ENCODE measurements around the gene MAP4. TPM values are rescaled to one million over a fixed set of nuclear protein-coding genes. Genes with fewer than 3 reads are reported as not detected.

MAP4 gene
- total and polyA plus RNA-seq, 2 of the 13 experiments (the other 11 are each of a cell fraction or from before 2014, with no cell fraction given), result 33.1 to 38.7 TPM

DNA sequence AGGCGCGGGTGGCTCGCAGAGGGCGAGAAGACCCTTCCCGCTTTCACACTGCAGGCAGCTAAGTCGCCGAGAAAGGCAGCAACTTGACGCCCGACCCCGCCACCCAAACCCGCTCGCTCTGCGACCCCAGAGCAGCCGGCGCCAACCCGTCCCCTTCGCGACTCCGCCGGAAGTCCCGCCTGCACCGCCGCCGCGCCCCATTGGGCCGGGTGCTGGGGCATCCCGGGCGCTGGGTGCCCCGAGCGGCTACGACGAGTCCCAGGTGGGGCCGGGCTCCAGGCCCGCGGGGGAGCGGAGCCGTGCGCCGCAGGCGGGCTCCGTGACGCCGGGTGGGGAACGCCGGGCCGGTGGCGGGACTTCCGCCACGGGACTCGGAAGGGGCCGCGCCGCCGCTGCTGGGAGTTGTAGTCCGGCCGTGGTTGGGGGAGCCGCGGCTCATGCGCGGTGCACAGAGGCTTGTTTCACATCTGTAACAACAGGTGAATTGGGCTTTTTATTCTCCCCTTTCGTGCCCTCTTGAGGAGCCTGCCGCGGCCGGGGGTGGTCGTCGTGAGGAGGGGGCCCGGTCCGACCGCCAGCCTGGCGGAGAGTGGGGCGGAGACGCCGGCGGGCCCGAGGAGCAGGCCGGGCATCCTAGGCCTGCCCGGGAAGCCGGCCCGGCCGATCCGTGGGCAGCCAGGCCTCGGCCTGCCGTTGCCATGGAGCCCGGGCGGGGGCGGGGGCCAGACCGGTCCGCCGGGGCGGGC lies 213.3 kb downstream of the MAP4 start, which contains the start of gene DHX30 (continued):
- TF ChIP-seq HNF1A (IDR thresholded peaks at IDR 0.05; ENCODE audit: low read depth) (no peak), HNF1A (CRISPR knock-in tag; IDR thresholded peaks at IDR 0.05; ENCODE audit: borderline replicate concordance) (no peak; the same call in 1 of the 2 replicates), ZNF503 (CRISPR knock-in tag; IDR thresholded peaks at IDR 0.05) (no peak), ZNF549 (CRISPR knock-in tag; IDR thresholded peaks at IDR 0.05) (no peak), RBFOX2 (IDR thresholded peaks at IDR 0.05; ENCODE audit: low read depth, low read length) (peak; percentile 91), ZNF24 (IDR thresholded peaks at IDR 0.05) (no peak), ATF7 (IDR thresholded peaks at IDR 0.05) (no peak), ATF7 (CRISPR knock-in tag; IDR thresholded peaks at IDR 0.05) (no peak), ZNF253 (CRISPR knock-in tag; IDR thresholded peaks at IDR 0.05; ENCODE audit: borderline replicate concordance) (no peak), ZNF557 (CRISPR knock-in tag; IDR thresholded peaks at IDR 0.05) (no peak; the same call in 1 of the 2 replicates), BCLAF1 (IDR thresholded peaks at IDR 0.05) (no peak), ZNF83 (CRISPR knock-in tag; IDR thresholded peaks at IDR 0.05; ENCODE audit: borderline replicate concordance) (no peak), SMAD9 (CRISPR knock-in tag; IDR thresholded peaks at IDR 0.05) (no peak), ZNF17 (CRISPR knock-in tag; IDR thresholded peaks at IDR 0.05) (no peak), HDAC2 (CRISPR knock-in tag; IDR thresholded peaks at IDR 0.05) (no peak; the same call in 1 of the 2 replicates), MXD4 (CRISPR knock-in tag; IDR thresholded peaks at IDR 0.05) (peak; percentile 59; the same call in 1 of the 2 replicates), EHMT2 (IDR thresholded peaks at IDR 0.05; ENCODE audit: borderline replicate concordance, low read depth, low read length) (no peak), POLR2A (IDR thresholded peaks at IDR 0.05; ENCODE audit: insufficient read depth in 1 of 2, low read depth in 2 of 2, low read length in 2 of 2) (peak; percentile 39 to 64; a peak in 2 of 4 replicates), HNRNPH1 (optimal IDR thresholded peaks at IDR 0.05; ENCODE audit: low read depth, low read length) (no peak), REXO4 (CRISPR knock-in tag; IDR thresholded peaks at IDR 0.05; ENCODE audit: borderline replicate concordance) (no peak), ISL2 (CRISPR knock-in tag; IDR thresholded peaks at IDR 0.05) (no peak), ZSCAN25 (CRISPR knock-in tag; IDR thresholded peaks at IDR 0.05) (0 out of 2 replicates have a peak, but pooled peaks have one; percentile 45), ZNF10 (CRISPR knock-in tag; IDR thresholded peaks at IDR 0.05; ENCODE audit: borderline replicate concordance, low read depth) (no peak)
